ENCODE data around the gene HECW1.

The HECW1 gene

DNA sequence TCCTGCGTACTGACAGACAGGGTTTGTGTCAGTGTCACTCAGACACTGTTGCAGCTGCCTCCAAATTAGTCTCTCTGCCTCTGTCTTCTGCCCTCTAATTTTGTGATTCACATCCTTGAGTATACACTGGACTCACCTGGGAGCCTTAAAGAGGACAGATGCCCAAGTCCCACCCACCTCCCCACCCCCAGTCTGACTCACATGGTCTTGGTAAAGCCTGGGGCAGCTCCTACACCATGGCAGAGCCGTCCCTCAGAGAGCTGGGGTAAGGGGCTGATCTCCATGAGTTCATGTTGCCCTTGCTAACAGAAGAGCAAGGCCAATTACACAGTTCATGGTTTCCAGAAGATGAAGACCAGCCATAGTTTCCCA, 272.8 kb downstream of the HECW1 start:
- DNase-seq, result no peak

DNA sequence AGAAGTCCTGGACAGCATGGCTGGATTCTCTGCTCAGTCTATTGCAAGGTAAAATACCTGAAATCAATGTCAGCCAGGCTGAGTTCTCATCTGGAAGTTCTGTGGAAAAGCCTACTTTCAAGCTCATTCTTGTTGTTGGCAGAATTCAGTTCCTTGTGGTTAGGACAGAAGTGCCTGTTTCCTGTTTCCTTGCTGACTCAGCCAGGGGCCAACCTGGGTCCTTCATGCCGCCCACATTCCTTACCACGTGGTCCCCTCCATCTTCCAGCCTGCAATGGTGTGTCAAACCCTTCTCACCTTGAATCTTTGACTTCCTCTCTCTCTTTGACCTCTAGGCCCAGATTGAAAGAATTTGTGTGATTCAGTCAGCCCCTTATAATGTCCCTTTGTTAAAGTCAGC, 273.4 kb downstream of the HECW1 start:
- DNase-seq, result no peak

GRCh38 chr7:43387932-43388331, 275.5 kb downstream of the HECW1 start:
- no peak for DNase-seq

GRCh38 chr7:43390576-43390975, 278.1 kb downstream of the HECW1 start:
- no peak for DNase-seq

DNA sequence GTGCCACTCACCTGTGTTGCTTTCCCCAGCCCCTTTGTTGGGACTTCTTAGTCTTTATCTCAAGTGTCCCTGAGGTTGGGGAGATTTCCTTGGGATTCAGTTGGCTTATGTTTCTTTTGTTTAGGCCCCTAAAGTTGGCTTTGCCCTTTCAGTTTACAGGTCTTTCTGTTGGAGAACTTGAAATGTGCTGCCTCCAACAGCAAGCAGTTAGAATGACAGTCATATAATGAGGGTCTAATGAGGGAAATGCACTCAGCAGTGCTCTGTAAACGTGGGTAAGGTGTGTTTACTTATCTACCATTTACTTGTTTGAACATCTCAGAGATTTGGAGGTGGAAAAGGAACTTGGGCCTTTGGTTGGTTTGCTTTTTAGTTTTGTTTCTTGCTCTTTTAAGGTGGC, 279.1 kb downstream of the HECW1 start:
- no peak for DNase-seq

GRCh38 chr7:43392638-43393330, 280.3 kb downstream of the HECW1 start:
- DNase-seq, result no peak

DNA sequence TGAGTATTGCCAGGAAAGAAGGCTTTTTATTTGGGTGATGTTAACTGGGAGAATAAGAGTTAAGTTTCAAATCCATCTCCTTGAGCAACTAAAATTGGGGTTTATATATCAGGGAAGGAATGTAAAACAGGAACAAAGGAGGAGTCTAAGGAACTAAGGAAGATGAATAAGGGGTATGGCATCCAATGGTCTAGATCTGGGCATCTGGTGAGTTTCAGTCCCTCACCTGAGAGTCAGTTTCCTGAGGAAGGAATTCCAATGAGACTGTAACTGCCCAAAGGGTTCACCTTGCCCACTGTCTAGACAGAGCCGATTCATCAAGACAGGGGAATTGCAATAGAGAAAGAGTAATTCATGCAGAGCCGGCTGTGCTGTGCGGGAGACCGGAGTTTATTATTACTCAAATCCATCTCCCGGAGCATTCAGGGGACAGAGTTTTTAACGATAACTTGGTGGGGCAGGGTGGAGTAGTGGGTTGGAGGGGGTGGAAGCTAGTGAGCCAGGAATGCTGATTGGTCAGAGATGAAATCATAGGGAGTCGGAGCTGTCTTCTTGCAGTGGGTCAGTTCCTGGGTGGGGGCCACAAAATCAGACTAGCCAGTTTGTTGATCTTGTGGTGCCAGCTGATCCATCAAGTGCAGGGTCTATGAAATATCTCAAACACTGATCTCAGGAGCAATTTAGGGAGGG, 282.1 kb downstream of the HECW1 start:
- no peak for DNase-seq

DNA sequence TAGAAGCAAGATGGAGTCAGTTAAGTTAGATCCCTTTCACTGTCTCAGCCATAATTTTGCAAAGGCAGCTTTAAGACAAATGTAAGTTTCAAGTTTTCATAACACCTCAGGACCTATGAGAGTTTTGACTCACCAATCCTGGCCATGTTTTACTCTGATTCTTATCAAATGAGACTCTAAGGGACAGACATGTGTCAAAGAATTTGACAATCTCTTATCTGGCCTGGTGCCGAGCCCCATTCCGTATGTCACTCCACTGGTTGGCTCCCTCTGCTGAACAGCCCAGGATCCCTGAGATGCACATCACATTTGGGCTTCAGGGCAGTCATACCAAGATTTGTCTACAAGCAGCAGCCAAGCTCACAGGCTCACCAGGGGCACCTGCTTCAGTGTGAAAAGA, 282.9 kb downstream of the HECW1 start:
- DNase-seq, result no peak

GRCh38 chr7:43396187-43396740, 283.8 kb downstream of the HECW1 start:
- DNase-seq, result no peak

DNA sequence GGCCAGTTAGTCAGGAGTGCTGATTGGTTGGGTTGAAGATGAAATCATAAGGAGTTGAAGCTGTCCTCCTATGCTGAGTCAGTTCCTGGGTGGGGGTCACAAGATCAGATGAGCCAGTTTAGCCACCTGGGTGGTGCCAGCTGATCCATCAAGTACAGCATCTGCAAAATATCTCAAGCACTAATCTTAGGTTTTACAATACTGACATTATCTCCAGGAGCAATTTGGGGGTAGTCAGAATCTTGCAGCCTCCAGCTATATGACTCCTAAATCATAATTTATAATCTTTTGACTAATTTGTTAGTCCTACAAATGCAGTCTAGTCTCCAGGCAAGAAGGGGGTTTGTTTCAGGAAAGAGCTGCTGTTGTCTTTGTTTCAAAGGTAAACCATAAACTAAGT, 286.4 kb downstream of the HECW1 start:
- DNase-seq, result no peak

DNA sequence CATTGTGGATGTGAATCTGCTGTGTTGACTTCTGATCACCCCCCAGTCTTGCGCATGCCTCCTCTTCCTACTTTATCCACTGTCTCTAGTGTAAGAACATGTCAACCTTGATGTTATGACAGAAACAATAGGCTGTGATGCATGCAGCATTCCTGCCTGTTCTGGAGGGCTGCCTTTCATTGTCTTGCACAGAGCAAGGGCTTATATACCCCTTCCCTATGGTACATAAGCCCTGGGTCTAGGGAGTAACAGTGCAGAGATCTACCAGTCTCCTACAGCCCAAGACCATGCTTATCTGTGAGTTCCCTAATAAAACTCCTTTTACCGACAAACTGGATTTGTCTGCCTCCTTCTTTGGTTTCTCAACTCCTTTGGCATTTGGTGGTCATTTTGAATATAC, 293.5 kb downstream of the HECW1 start:
- no peak for DNase-seq

DNA sequence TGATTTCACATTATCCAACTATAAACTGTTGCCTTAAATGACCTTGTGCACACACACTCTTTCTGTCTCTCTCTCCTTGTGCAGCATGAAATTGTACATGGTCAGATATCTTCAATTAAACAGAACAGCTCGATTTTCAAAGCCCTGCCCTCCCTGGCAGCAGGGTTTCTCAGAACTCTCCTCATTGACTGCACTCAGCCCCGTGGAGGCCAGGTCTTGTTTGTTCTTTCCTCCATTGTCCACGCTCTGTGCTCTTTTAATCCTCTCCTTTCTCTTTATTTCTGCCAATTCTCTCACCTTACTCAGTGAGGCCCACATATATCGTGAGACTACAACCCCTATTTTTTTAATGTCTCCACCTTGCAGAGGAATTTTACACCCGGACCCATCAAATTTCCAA, 294.5 kb downstream of the HECW1 start:
- no peak for DNase-seq

DNA sequence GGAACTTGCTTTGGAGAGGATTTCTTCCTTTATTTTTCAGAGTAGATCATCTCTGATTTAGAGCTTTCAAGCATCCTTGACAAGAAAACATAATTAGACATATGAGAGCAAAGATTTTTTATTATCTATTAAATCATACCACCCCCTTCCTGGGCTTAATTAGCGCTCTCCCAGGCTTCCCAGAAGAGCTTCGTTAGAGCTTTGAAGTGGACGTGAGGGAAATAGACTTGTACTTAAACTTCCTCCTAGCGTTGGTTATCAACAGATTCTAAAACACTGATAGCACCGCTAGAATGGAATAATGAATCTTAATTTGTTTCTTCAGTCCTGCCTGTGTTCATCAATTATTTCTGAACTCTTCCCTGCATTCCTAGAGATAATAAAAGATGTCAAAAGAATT, 296.5 kb downstream of the HECW1 start:
- no peak for DNase-seq

GRCh38 chr7:43417455-43417854, 305.0 kb downstream of the HECW1 start:
- DNase-seq, result no peak

GRCh38 chr7:43430411-43430810, 318.0 kb downstream of the HECW1 start:
- no peak for DNase-seq

GRCh38 chr7:43431020-43431595, 318.7 kb downstream of the HECW1 start:
- DNase-seq, result no peak

- no peak for DNase-seq
These were observed 321.2 kb downstream of the HECW1 start for GRCh38 chr7:43433639-43434038.

DNA sequence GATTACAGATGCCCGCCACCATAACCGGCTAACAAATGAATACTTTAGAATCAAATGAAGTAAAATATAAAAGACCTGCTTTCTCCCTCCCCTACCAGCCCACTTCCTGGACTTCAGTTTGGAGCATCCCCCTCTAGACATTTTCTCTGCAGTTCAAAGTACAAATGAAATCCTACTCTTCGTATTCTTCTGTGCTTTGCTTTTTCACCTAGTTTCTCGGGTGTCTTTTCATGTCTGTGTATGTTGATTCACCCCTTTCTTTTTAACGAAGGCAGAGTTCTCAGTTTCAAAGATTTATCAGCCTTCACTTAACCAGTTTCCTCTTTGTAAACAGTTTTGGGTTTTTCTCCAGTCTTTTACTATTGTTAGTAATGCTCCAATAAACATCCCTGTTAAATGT, 324.6 kb downstream of the HECW1 start:
- DNase-seq, result no peak

- no peak for DNase-seq
These were observed 326.5 kb downstream of the HECW1 start for GRCh38 chr7:43438897-43439479.

DNA sequence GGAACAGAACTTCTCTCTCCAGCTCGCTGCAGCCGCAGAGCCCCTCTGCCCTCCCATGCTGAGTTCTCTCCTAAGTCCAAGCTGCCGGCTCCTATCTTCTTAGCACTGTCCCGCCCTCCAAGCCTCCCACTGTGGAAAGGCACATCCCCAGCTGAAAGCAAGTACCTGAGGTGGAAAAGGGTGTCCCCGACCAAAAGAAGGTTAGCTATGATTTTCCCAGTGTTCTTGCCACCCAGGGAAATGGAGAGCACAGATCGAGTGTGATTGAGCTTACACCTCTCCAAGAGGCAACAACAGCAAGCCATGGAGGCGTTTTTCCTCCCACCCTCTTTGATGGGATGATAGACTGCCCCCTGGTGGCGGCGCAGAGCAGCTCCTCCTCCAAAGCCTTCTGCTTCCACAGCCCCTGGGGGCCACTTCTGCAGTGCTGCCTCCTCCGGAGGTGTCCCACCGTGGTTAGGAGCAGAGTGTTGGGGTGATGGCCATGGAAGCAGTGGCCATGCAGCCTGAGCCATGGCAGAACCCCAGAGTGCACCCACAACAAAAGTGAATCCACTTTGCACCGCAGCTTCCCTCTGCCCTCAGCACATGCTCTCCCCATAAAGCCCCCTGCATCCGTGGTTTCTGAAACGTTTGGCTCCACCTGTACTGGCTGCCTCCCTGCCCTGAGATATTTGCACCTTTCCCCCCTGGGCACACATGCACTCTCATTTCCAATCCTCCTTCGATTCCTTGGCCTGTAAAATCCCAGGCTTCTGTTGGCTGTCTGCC, 327.4 kb downstream of the HECW1 start:
- DNase-seq, result peak in 1 of 2 experiments; percentile 1

GRCh38 chr7:43441231-43442130, 329.0 kb downstream of the HECW1 start:
- no peak for DNase-seq

- no peak for DNase-seq
These were observed 330.9 kb downstream of the HECW1 start for GRCh38 chr7:43443381-43443780.
